Measurements from ENCODE around the gene ATF4.
A peak's percentile ranks its signal among the peaks of the same experiment; 100 is the strongest.

ATF4 gene, protein sequence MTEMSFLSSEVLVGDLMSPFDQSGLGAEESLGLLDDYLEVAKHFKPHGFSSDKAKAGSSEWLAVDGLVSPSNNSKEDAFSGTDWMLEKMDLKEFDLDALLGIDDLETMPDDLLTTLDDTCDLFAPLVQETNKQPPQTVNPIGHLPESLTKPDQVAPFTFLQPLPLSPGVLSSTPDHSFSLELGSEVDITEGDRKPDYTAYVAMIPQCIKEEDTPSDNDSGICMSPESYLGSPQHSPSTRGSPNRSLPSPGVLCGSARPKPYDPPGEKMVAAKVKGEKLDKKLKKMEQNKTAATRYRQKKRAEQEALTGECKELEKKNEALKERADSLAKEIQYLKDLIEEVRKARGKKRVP

DNA sequence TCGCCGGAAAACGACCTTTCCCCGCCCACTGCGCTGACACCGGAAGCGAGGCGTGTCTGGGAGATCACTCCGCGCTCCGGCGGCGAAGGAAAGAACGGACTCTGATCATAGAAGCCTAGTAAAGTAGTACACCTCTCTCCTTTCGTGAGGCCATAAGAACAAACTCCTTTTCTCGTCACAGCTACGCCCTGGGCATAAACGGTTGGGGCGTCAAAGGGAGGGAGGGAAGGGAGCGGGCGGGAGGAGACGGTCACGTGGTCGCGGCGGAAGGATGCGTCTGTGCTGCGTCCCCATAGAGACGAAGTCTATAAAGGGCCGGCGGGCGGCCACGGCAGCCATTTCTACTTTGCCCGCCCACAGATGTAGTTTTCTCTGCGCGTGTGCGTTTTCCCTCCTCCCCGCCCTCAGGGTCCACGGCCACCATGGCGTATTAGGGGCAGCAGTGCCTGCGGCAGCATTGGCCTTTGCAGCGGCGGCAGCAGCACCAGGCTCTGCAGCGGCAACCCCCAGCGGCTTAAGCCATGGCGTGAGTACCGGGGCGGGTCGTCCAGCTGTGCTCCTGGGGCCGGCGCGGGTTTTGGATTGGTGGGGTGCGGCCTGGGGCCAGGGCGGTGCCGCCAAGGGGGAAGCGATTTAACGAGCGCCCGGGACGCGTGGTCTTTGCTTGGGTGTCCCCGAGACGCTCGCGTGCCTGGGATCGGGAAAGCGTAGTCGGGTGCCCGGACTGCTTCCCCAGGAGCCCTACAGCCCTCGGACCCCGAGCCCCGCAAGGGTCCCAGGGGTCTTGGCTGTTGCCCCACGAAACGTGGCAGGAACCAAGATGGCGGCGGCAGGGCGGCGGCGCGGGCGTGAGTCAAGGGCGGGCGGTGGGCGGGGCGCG, at the start of gene ATF4:
TSS of gene ATF4 (plus strand) at position 337 of the 880 bp plus-strand sequence. CDS start 884 bp downstream, outside the sequence.
- peak; percentile 91 for DNase-seq

DNA sequence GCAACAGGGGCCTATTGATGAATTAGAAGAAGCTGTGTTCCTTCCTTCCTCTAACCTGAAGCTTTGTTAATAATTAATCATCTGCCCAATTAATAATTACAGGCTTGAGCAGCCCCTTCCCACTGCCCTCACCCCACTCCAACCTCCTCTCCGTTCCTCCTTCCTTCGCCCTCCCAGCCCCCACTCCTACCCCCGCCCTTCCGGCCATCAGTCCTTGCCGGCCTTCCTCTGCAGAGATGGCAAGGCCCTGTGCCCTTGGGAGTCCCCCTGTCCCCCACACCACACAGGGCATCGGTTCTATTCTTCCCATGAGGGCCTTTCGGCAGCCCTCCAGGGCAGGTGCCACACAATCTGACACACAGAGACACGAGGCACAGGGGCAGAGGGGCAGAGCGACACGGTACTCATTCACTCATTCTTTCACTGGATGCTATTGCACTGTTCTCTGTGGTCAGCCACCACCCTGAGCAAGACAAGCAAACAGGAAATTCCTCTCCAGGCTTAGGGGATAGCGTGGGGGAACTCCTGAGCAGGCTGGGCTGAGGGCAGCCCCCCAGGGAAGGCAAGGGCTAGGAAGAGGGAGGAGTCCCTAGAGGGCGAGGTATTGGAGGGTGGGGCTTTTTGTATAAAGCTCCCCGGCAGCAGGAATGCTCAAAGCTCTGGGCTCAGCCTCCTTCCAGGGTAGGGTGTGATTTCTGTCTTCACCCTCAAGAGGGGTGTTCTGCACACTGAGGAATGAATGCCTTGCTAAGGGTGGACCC, 48.8 kb upstream of the ATF4 start:
- no peak for DNase-seq

DNA sequence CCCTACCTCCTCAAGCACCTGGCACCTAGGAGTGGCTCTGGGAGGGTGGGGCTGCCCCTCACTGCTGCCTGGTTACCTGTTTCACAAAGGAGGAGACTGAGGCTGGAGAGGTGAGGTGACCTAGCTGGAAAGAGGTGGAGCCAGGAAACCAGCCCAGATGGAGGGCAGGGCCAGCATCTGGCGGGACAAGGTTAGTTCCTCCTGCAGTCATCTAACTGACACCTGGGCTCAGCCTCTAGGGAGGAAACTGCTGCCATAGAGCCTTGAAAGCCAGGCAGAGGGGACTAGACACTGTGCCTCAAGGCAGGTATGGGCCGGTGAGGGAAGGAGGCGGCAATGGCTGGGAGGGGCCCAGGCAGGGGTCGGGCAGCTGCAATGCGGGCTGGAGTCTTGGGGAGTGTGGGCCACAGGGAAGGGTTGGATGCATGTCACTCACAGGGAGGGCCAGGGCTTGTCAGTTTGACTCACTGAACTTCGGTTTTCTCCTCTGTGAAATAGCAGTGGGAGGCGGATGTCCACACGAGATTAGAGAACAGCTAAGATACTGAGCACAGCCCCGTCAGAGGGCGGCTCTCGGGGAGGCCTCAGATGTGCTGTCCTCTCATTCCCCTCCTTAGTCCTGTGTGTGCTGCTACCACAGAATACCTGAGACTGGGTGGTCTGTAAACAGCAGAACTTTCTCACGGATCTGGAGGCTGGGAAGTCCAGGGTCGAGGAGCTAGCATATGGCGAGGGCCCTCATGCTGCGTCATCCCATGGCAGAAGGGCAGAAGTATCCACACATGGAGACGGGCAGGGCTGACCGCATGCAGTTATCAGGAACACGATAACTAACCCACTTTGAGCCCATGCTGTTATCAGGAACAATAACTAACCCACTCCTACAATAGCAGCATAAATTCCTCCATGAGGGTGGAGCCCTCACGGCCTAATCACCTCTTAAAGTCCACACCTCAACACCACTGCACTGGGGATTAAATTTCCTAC, 47.5 kb upstream of the ATF4 start:
- DNase-seq = no peak

DNA sequence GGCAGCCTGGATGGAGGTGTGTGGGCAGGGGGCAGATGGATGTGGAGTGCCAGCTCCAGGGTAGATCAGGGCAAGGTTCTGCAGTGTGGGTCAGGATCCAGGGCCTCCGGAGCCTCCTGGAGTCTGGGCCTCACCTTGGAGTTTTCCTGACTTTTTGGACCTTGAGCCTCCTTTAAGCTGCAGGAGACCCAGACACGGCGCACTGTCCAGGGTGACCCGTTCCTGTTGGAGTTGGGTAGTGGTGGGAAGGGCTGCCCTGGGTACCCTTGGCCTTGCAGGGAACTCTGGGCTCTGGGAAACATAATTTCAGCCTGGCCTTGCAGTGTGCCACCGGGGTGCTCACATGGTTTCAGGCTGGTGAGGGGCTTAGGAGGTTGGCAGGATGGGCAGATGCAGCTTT, 46.5 kb upstream of the ATF4 start:
- DNase-seq = no peak

DNA sequence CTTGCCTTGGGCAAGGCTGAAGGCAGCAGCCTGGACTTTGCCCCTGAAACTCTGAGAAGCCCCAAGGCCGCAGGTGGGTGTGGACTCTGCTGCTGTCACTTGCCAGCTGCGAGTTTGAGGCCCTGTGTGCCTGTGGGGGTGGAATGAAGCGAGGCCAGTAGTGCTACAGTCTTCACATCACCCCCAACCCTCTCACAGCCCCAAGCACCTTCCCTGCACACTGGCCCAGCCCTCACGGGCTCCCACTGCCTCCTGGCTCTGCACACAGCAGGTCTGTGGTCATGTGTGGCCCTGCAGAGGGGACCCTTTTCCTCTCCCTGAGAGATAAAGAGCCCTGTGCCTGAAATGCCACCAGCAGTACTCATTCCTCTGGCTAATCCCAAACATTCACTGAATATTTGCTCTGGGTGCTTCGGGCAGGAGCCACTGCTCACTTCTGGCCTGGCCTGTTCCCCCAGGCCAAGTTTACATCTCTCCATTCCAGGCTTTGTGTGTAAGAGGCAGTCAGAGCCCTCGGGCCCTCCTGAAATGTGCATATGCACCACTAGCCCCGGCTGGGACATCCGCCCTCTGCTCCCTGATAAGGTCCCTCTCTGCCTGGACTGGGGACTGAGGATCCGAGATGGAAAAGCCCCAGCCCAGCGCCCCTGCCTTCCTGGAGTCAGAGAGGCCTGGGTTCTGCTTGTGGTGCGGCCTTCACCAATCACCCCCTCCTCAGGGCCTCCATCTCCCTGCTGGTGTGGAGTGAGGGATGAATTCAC, 45.8 kb upstream of the ATF4 start:
- DNase-seq = no peak

DNA sequence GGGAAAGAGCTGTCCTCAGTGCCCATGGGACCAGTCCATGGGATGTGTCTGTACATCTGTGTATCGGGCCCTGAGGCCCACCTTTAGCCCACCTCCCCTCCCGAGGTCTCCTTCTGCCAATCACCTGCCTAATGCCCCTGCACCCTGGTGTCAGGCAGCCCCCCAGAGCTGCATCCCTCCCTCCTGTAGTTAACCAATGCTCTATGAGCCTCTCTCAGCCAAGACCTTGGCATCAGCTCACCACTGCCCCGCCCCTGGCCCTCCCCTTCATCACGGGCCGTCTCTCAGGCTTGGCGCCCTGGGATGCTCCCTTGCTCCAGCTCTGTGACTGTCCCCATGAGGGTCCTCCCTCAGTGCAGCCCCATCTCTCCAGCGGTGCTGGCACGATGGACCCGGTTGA, 45.0 kb upstream of the ATF4 start:
- no peak for DNase-seq

DNA sequence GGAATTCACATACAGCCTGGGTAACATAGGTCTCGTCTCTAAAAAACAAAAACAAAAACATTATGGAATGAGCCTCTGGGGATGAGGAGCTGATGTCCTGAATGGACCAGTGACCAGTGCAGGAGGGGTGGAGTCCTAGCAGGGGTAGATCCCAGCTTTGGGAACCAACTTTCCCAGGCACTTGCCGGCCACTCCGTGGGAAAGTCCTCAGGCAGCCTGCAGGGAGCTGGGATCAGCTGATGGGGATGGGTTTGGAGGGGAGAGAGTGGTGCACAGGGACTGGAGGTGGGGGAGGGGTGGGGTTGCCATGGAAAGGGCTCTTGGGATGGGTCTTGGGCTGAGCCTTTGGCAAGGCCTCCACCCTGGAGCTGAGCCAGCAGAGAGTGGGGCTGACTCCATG, 44.5 kb upstream of the ATF4 start:
- DNase-seq = no peak

DNA sequence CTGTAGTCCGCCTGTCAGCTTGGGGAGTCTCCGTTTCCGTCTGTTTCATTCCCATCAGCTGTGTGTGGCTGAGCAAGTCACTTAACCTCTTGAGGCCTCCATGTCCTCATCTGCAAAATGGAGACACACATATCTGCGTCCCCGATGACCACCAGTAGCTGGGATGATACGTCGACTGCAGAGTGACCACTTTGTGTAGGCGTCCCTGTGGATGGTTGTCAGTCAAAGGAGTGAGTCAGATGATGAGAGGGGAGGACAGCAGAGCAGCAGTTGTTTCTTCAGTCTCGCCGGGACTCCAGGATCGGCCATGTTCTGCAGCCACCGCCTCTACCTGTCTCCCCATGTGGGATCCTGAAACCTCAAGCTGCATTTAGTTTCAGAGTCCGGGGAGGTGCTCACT, 43.7 kb upstream of the ATF4 start:
- no peak for DNase-seq

DNA sequence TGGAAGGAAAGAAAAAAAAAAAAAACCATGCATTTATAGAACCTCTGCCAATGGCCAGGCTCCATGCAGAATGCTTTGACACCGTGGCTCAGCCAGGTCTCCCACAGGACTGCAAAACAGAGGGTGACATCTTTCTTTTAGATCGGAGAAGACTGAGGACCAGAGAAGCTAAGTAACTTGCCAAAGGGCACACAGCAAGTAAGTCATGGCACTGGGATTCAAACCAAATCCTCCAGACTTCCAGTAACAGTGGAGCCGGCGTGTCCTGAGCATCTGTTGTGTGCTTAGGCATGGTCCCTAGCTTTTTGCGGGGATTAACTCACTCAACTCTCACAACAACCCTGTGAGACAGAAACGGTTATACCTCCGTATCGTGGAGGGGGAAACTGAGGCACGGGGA, 42.8 kb upstream of the ATF4 start:
- DNase-seq = no peak

DNA sequence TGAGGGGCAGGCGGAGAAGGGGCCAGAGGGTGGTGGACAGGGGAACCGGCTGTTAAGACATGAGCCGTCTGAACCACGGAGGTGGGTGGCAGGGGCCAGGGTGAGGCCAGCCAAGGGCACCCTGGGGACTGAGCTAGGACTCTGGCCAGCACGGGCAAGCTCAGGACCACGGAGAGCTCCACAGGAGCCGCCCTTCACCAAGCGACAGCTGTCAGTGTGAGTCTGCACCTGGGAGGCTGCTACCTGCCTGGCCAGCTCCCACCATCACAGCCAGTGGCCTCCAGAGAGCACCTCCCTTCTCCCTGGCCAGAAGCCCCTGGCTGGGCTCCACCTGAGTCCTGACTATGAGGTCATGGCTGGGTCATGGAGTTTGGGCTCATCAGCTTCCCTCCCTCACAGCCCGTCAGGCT, 41.9 kb upstream of the ATF4 start:
- no peak for DNase-seq

DNA sequence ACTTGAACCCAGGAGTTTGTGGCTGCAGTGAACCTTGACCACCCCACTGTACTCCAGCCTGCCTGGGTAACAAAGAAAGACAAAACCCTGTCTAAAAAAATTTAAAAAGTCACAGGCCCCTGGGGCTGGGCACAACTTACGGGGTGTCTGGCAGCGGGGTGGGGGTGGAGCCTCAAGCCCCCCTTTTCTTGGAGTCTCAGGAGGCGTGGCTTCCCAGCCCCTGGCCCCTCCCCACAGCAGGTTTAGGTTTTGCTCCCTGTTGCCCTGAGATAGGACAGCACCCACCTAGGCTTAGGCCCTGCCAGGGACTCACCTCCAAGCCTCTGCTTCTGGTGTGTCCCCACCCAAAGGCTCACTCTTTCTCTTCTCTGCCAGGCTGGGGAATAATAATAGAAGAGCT, 41.1 kb upstream of the ATF4 start:
- no peak for DNase-seq

DNA sequence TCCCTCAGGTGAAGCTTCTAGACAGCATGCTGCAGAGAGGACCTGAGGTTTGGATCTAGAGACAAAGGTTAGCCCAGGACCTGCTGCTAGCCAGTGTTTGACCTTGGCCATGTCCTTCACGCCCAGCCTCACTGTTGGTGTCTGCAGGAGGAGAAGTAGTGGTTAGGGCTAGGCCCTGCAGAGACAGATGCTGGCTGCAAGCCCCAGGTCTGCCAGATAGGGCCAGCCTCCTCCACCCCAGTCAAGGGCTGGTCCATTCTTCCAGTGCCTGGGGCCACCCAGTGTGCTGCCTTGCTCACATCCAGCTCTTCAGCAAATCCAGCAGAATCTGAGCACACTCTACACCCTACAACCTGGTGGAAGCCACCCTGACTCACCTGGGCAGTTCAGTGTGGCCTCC, 39.8 kb upstream of the ATF4 start:
- no peak for DNase-seq

DNA sequence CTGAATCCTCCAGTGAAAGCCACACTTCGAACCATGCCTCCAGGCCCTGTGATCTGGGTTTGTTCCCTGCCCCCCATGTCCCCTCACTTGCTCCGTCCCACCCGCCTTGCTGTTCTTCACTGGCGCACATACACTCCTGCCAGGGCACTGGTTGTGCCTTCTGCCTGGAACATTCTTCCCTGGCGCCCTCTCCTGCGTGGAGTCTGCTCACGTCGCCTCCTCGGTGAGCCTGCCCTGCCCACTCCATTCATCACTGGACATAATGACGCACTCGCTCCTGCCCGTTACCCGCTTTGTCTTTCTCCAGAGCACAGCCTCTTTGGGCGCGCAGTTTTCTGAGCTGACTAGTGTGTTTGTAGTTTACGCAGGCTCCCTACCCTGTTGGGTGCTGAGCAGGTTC, 39.3 kb upstream of the ATF4 start:
- DNase-seq = no peak

DNA sequence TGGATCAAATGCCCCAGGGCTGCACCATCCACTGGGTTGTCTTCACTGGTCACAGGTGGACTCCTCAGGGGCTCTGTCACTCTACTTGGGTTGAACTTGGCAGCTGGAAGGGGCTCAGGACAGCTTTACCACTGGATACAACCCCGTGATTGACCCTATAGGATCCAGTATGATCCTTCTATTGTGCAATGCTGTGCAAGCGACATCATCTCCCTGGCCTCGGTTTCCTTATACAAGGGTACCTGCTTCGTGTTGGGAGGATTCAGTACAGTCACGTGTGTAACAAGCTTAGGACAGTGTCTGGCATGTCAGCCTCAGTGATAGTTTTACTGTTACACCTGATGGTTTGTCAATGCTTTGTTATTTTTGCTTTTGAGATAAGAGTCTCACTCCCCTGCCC, 38.8 kb upstream of the ATF4 start:
- no peak for DNase-seq

DNA sequence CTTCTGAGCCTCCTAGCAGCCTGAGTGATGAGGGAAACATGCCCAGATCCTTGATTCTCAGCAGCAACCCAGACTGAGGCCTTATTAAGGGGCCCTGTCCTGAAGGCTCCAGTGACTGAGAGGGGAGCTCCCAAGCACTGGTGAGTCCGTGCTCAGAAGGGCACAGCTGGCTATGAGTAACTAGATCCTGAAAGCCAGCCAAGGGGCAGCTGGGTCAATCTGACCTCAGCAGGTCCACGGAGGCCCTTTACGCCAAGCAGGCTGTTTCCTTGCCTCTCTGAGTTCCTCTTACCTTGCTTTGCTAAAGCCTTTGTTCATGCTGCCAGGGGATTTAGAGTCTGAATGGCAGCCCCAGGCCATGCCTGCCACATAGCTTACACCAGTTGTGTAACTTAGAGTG, 37.6 kb upstream of the ATF4 start:
- DNase-seq = no peak

DNA sequence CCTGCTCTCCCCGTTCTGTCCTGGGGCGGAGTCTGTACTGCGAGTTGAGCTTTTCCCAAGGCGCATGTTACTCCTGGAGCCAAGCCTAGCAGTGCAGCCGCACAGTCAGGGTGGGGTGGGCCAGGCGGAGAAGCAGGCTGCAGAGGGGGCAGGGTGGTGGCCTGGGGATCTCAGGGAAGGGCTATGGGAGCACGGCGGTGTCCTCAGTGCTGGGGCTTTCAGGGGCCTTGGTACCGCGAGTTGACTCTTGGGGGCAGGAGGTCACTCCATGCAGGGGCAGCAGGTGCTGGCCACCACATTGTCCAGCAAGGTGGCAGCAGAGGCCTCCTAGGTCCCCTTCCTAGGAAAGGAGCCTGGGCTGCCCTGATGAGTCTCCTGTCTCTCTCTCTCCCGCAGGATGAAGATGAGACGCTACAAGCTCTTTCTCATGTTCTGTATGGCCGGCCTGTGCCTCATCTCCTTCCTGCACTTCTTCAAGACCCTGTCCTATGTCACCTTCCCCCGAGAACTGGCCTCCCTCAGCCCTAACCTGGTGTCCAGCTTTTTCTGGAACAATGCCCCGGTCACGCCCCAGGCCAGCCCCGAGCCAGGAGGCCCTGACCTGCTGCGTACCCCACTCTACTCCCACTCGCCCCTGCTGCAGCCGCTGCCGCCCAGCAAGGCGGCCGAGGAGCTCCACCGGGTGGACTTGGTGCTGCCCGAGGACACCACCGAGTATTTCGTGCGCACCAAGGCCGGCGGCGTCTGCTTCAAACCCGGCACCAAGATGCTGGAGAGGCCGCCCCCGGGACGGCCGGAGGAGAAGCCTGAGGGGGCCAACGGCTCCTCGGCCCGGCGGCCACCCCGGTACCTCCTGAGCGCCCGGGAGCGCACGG, 33.2 kb upstream of the ATF4 start:
- DNase-seq = no peak

DNA sequence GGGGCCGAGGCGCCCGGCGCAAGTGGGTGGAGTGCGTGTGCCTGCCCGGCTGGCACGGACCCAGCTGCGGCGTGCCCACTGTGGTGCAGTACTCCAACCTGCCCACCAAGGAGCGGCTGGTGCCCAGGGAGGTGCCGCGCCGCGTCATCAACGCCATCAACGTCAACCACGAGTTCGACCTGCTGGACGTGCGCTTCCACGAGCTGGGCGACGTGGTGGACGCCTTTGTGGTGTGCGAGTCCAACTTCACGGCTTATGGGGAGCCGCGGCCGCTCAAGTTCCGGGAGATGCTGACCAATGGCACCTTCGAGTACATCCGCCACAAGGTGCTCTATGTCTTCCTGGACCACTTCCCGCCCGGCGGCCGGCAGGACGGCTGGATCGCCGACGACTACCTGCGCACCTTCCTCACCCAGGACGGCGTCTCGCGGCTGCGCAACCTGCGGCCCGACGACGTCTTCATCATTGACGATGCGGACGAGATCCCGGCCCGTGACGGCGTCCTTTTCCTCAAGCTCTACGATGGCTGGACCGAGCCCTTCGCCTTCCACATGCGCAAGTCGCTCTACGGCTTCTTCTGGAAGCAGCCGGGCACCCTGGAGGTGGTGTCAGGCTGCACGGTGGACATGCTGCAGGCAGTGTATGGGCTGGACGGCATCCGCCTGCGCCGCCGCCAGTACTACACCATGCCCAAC, 32.4 kb upstream of the ATF4 start:
- DNase-seq = no peak

DNA sequence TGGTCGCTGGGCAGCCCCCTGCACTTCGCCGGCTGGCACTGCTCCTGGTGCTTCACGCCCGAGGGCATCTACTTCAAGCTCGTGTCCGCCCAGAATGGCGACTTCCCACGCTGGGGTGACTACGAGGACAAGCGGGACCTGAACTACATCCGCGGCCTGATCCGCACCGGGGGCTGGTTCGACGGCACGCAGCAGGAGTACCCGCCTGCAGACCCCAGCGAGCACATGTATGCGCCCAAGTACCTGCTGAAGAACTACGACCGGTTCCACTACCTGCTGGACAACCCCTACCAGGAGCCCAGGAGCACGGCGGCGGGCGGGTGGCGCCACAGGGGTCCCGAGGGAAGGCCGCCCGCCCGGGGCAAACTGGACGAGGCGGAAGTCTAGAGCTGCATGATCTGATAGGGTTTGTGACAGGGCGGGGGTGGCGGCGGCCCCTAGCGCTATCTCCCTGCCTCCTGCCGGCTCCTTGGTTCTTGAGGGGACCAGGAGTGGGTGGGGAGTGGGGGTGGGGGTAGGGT, 31.7 kb upstream of the ATF4 start:
- no peak for DNase-seq

Data from activated CD4-positive, CD25-positive, alpha-beta regulatory T cell treated with anti-CD3 and anti-CD28 coated beads, Interleukin-2, amount 50 U/mL, for 72 hours (primary cell).